ENCODE data around the gene RAD51C. TPM values are rescaled to one million over a fixed set of nuclear protein-coding genes. Genes with fewer than 3 reads are reported as not detected.

The RAD51C gene
- total and polyA plus RNA-seq, 9 of the 15 experiments (the other 6 are each of a cell fraction or from before 2014, with no cell fraction given): 93.9 to 341 (median 135) TPM

DNA sequence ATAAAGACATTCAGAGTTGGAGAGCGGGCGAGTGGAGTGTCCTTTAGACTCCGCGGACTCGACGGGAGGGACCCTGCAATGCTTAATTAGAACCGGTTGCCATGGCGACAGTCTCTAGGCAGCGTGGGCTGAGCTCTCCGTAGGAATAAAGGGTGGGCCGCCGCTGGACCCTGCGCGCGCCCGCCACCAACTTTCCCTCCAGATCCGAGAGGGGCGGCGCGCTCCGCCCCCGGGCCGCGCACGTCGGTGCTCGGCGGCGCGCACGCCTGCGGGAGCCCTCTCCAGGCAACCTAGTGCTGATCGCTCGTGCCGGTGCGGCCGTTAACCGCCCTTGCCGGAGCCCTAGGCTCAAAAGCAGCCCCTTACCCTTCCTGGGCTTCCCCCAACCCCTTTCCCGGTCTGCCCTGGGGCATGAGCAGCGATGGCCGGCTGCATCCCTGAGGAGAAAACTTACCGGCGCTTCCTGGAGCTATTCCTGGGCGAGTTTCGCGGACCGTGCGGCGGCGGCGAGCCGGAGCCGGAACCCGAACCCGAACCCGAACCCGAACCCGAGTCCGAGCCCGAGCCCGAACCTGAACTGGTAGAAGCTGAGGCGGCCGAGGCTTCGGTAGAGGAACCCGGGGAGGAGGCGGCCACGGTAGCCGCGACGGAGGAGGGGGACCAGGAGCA is 63.3 kb downstream of the RAD51C start, which contains the start of gene PPM1E (continued):
- TF ChIP-seq, protein P1, sequence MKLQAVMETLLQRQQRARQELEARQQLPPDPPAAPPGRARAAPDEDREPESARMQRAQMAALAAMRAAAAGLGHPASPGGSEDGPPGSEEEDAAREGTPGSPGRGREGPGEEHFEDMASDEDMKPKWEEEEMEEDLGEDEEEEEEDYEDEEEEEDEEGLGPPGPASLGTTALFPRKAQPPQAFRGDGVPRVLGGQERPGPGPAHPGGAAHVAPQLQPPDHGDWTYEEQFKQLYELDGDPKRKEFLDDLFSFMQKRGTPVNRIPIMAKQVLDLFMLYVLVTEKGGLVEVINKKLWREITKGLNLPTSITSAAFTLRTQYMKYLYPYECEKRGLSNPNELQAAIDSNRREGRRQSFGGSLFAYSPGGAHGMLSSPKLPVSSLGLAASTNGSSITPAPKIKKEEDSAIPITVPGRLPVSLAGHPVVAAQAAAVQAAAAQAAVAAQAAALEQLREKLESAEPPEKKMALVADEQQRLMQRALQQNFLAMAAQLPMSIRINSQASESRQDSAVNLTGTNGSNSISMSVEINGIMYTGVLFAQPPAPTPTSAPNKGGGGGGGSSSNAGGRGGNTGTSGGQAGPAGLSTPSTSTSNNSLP (IDR thresholded peaks at IDR 0.05; ENCODE audit: borderline replicate concordance, low read depth, low read length): no peak
- TF ChIP-seq CHCHD3 (CRISPR knock-in tag; IDR thresholded peaks at IDR 0.05) (no peak), HNRNPK (IDR thresholded peaks at IDR 0.05; ENCODE audit: low read depth, low read length, poor library complexity, severe bottlenecking) (peak; percentile 15), ZNF324 (CRISPR knock-in tag; IDR thresholded peaks at IDR 0.05) (no peak), C11orf30 (IDR thresholded peaks at IDR 0.05; ENCODE audit: low read depth) (no peak), SUPT5H (IDR thresholded peaks at IDR 0.05) (no peak), ZNF589 (CRISPR knock-in tag; IDR thresholded peaks at IDR 0.05; ENCODE audit: low read depth) (peak; percentile 82), EP400 (IDR thresholded peaks at IDR 0.05) (no peak), HMG20A (CRISPR knock-in tag; conservative IDR thresholded peaks at IDR 0.05) (no peak)
- TF ChIP-seq, protein P2, sequence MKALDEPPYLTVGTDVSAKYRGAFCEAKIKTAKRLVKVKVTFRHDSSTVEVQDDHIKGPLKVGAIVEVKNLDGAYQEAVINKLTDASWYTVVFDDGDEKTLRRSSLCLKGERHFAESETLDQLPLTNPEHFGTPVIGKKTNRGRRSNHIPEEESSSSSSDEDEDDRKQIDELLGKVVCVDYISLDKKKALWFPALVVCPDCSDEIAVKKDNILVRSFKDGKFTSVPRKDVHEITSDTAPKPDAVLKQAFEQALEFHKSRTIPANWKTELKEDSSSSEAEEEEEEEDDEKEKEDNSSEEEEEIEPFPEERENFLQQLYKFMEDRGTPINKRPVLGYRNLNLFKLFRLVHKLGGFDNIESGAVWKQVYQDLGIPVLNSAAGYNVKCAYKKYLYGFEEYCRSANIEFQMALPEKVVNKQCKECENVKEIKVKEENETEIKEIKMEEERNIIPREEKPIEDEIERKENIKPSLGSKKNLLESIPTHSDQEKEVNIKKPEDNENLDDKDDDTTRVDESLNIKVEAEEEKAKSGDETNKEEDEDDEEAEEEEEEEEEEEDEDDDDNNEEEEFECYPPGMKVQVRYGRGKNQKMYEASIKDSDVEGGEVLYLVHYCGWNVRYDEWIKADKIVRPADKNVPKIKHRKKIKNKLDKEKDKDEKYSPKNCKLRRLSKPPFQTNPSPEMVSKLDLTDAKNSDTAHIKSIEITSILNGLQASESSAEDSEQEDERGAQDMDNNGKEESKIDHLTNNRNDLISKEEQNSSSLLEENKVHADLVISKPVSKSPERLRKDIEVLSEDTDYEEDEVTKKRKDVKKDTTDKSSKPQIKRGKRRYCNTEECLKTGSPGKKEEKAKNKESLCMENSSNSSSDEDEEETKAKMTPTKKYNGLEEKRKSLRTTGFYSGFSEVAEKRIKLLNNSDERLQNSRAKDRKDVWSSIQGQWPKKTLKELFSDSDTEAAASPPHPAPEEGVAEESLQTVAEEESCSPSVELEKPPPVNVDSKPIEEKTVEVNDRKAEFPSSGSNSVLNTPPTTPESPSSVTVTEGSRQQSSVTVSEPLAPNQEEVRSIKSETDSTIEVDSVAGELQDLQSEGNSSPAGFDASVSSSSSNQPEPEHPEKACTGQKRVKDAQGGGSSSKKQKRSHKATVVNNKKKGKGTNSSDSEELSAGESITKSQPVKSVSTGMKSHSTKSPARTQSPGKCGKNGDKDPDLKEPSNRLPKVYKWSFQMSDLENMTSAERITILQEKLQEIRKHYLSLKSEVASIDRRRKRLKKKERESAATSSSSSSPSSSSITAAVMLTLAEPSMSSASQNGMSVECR (CRISPR knock-in tag; IDR thresholded peaks at IDR 0.05): peak; percentile 92
- TF ChIP-seq, protein P3, sequence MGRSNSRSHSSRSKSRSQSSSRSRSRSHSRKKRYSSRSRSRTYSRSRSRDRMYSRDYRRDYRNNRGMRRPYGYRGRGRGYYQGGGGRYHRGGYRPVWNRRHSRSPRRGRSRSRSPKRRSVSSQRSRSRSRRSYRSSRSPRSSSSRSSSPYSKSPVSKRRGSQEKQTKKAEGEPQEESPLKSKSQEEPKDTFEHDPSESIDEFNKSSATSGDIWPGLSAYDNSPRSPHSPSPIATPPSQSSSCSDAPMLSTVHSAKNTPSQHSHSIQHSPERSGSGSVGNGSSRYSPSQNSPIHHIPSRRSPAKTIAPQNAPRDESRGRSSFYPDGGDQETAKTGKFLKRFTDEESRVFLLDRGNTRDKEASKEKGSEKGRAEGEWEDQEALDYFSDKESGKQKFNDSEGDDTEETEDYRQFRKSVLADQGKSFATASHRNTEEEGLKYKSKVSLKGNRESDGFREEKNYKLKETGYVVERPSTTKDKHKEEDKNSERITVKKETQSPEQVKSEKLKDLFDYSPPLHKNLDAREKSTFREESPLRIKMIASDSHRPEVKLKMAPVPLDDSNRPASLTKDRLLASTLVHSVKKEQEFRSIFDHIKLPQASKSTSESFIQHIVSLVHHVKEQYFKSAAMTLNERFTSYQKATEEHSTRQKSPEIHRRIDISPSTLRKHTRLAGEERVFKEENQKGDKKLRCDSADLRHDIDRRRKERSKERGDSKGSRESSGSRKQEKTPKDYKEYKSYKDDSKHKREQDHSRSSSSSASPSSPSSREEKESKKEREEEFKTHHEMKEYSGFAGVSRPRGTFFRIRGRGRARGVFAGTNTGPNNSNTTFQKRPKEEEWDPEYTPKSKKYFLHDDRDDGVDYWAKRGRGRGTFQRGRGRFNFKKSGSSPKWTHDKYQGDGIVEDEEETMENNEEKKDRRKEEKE (IDR thresholded peaks at IDR 0.05; ENCODE audit: borderline replicate concordance in 1 of 2, control insufficient read depth in 1 of 2, low read depth in 2 of 2, low read length in 1 of 2): no peak
- TF ChIP-seq, protein P4, sequence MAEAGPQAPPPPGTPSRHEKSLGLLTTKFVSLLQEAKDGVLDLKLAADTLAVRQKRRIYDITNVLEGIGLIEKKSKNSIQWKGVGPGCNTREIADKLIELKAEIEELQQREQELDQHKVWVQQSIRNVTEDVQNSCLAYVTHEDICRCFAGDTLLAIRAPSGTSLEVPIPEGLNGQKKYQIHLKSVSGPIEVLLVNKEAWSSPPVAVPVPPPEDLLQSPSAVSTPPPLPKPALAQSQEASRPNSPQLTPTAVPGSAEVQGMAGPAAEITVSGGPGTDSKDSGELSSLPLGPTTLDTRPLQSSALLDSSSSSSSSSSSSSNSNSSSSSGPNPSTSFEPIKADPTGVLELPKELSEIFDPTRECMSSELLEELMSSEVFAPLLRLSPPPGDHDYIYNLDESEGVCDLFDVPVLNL (CRISPR knock-in tag; IDR thresholded peaks at IDR 0.05; ENCODE audit: low read depth): 0 out of 2 replicates have a peak, but pooled peaks have one; percentile 38
- TF ChIP-seq, protein P5, sequence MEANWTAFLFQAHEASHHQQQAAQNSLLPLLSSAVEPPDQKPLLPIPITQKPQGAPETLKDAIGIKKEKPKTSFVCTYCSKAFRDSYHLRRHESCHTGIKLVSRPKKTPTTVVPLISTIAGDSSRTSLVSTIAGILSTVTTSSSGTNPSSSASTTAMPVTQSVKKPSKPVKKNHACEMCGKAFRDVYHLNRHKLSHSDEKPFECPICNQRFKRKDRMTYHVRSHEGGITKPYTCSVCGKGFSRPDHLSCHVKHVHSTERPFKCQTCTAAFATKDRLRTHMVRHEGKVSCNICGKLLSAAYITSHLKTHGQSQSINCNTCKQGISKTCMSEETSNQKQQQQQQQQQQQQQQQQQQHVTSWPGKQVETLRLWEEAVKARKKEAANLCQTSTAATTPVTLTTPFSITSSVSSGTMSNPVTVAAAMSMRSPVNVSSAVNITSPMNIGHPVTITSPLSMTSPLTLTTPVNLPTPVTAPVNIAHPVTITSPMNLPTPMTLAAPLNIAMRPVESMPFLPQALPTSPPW (CRISPR knock-in tag; IDR thresholded peaks at IDR 0.05): peak; percentile 34; the same call in 1 of the 2 replicates
- TF ChIP-seq, protein P6, sequence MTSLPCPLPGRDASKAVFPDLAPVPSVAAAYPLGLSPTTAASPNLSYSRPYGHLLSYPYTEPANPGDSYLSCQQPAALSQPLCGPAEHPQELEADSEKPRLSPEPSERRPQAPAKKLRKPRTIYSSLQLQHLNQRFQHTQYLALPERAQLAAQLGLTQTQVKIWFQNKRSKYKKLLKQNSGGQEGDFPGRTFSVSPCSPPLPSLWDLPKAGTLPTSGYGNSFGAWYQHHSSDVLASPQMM (CRISPR knock-in tag; IDR thresholded peaks at IDR 0.05): no peak

All from K562 (cell line).